ENCODE data around the gene CTNNBL1. TPM values are rescaled to one million over a fixed set of nuclear protein-coding genes. Genes with fewer than 3 reads are reported as not detected.

CTNNBL1 gene
- total RNA-seq = 19.1 and 24.6 TPM in 2 replicates

GRCh38 chr20:37693635-37694626 lies at the start of gene CTNNBL1:
Gene CTNNBL1, plus strand, starts transcription at chr20:37694030. Its CDS starts 93 bp downstream, at chr20:37694123.

GRCh38 chr20:37902504-37903313 lies 208.9 kb downstream of the CTNNBL1 start, which contains the start of gene VSTM2L:
Gene VSTM2L, plus strand, starts transcription at chr20:37903127. Its CDS starts 224 bp downstream, at chr20:37903351.

Other genes starting within 250 kb of the CTNNBL1 start
- 0.39 TPM in 1 of 2 replicates, not detected in the other for gene NNAT, start 172.8 kb upstream of the CTNNBL1 start, total RNA-seq
- 29.0 and 36.0 TPM in 2 replicates for gene BLCAP, start 166.2 kb upstream of the CTNNBL1 start, total RNA-seq
- 0.20 and 0.73 TPM in 2 replicates for gene VSTM2L, start 209.1 kb downstream of the CTNNBL1 start, total RNA-seq

Data from subcutaneous preadipocyte (primary cell).